GM10266 (cell line): Measurements from ENCODE around the gene MSANTD1.

Source experiments
- DNase-seq: peaks from one replicate; pipeline ENCODE4 v3.0.0; 2012; ENCODE audit errors: extremely low spot score
- TF ChIP-seq, protein P1 (sequence below): IDR thresholded peaks from 2 replicates; pipeline ENCODE4 v1.5.1; 2012; ENCODE audit warnings: mild to moderate bottlenecking, low read depth; ENCODE audit not compliant: control insufficient read depth, insufficient read depth; ENCODE audit errors: missing control alignments

Gene MSANTD1

DNA sequence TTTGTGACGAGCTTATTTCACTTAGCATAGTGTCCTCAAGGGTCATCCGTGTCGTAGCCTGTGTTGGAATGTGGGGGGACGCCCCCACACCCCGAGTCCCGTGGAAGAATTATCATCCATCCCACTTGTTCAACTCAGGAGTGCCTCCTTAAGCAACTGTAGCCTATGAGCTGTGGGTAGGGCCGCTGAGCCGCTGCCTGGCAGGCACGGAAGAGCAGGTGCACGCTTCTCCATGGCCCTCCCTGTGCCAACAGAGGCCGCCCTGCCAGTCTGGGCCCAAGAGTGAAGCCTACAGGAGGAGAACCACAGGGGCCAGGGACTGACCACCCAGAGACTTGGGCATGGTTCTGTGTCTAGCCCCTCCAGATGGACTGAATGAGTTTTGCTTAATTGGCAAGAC, 41.5 kb downstream of the MSANTD1 start:
- TF ChIP-seq, protein P1, sequence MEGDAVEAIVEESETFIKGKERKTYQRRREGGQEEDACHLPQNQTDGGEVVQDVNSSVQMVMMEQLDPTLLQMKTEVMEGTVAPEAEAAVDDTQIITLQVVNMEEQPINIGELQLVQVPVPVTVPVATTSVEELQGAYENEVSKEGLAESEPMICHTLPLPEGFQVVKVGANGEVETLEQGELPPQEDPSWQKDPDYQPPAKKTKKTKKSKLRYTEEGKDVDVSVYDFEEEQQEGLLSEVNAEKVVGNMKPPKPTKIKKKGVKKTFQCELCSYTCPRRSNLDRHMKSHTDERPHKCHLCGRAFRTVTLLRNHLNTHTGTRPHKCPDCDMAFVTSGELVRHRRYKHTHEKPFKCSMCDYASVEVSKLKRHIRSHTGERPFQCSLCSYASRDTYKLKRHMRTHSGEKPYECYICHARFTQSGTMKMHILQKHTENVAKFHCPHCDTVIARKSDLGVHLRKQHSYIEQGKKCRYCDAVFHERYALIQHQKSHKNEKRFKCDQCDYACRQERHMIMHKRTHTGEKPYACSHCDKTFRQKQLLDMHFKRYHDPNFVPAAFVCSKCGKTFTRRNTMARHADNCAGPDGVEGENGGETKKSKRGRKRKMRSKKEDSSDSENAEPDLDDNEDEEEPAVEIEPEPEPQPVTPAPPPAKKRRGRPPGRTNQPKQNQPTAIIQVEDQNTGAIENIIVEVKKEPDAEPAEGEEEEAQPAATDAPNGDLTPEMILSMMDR: no peak
- no peak for DNase-seq

DNA sequence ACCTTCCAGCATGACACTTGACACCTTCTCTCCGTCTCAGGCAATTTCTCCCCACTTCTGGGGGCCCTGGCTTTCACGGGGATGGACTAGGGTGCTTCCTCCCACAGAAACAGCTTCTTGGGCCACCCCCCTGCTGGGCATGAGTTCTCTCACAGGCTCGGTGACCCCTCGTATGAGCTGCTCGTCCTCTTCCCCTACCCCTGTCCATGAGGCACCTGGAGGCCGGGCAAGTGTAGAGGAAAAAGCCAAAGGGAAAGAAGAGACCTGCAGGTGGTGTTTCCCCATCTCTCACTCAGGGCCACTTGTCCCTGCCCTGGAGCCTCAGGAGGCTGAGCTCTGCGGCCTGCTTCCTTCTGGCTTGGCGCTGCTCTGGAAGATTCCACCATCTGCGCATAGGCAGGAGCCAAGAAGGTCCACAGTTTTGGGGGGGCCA, 41.9 kb downstream of the MSANTD1 start:
- no peak for DNase-seq
- TF ChIP-seq, protein P1: no peak

DNA sequence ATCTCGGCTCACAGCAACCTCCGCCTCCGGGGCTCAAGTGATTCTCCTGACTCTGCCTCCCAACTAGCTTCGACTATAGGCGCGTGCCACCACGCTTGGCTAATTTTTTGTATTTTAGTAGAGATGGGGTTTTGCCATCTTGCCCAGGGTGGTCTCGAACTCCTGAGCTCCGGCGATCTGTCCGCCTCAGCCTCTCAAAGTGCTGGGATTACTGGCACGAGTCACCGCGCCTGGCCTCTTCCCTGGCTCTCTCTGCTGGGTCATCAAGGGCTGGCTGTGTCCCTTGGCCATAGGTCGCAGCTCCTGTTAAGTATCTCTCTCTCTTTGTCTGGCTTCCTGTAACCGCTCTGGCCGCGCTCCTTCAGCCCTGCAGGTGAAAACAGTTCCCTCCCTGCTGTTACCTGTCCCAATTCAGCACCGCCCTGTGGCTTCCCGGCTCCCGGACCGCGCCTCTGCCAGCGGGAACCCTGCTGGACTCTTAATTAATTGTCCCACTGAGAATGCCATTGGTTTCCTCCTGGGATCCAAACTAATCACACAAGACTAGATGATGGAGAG, 42.5 kb downstream of the MSANTD1 start:
- no peak for DNase-seq
- TF ChIP-seq, protein P1: no peak

DNA sequence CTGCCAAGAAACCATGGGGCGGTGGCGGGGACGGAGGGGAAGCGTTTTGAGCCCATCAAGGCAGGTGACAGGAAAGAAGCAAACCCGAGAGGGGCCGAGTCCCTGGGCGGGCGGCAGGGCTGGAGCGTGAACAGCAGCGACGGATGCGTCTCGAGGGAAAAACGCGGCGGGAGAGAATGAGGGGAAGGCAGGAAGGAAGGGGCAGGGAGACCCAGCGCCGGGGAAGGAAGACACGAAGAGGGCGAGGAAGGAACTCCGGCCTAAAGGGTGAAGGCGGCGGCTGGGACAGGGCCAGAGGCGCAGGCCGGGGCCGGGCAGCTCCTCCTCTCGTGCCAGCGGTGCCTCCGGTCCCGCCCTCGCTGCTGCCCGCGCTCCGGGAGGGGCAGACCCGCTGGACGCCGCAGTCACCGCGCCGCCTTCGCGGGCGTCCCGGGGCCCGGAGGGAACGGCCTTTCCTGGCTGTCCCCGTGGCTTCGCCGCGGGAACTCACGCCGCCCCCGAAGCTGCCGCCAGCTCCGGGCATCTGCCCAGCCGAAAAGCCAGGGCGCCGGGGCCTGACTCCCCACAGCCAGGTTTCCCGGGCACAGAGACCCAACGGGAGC, 43.1 kb downstream of the MSANTD1 start:
- DNase-seq: peak; percentile 53
- TF ChIP-seq, protein P1: no peak

DNA sequence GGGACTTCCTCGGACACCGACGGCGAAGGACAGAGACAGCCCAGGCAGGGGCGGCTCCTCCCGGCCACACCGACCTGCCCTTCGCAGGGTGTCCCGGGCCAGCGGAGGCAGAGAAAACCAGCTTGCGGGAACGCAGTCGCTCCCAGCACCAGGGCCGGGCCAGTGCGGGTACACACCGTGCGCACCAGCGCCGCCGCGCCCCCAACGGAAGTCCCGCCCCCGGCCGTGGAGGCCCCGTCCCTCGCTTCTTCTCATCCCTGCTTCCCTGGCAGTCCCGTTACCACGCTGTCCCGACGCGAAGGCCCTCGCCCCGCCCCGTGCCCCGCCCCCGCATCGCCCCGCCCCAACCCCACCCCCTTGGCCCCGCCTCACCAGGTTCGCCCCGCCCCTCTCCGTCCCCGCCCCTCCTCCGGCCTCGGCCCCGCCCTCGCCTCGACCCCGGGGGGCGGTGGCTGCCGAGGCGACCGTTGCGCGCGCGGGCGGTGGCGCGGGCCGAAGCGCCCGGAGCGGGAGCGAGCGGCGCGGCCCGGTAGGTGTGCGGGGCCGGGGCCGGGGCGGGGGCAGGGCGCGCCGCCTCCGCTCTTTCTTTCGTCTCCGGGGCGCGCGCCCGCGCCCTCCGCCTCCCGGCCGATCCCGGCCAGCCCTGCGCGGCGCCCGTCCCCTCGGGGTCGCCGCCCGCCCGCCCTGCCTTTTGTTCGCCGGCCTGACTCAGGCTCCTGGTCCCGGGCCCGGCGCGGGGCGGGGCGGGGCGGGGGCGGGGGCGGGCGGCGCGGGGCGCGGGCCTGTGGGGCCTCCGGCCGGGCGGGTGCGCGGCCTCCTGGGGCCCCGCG, 43.8 kb downstream of the MSANTD1 start, which contains the start of gene RGS12:
TSS of gene RGS12 (plus strand) at position 451 of the 830 bp plus-strand sequence. CDS start 23,150 bp downstream, outside the sequence.
- peak; percentile 99 for DNase-seq
- TF ChIP-seq, protein P1: no peak

DNA sequence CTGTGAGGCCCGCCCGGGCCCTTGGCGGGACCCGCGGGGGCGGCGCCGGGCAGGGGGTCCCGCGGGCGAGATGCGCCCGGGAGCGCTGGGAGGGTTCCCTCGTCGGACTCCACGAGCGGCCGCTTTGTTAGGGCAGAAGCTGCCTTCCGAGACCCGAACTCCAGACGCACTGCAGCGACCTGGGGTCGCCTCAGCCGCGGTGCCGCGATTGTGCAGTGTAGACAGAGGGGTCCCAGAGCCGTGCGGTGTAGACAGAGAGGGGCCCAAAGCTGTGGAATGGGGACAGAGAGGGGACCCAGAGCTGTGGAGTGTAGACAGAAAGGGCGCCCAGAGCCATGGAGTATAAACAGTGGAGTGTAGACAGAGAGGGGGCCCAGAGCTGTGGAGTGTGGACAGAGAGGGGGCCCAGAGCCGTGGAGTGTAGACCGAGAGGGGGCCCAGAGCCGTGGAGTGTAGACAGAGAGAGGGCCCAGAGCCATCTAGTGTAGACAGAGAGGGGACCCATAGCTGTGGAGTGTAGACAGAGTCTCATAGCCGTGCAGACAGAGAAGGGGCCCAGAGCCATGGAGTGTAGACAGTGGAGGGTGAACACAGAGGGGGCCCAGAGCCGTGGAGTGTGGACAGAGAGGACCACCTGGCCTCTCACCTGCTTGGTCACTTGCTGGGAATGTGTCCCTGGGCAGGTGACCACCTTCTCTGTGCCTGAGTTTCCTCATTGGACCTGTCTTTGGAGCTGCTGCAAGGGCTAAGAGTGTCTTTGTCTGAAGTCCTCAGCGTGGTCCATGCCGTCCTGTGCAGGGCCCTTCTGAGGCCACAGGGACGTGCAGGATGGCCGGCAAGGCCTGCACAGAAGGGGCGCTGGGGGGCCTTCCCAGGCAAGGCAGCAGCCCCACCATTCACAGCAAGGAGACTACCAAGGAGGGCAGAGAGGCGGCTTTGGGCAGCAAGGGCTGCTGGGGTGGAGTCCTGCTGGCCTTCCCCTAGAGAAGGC, 44.7 kb downstream of the MSANTD1 start:
- TF ChIP-seq, protein P1: no peak
- DNase-seq: peak; percentile 42
